Measurements from ENCODE around the gene MAGEA2.
"Not testable (repeated sequence)": the region's sequence is repeated elsewhere in the genome, so short reads cannot be mapped to it uniquely, and the experiment has no call there.

DNA sequence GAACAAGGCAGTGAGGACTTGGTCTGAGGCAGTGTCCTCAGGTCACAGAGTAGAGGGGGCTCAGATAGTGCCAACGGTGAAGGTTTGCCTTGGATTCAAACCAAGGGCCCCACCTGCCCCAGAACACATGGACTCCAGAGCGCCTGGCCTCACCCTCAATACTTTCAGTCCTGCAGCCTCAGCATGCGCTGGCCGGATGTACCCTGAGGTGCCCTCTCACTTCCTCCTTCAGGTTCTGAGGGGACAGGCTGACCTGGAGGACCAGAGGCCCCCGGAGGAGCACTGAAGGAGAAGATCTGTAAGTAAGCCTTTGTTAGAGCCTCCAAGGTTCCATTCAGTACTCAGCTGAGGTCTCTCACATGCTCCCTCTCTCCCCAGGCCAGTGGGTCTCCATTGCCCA, 53.3 kb downstream of the MAGEA2 start:
- not testable (repeated sequence) for TF ChIP-seq EZH2 (IDR thresholded peaks at IDR 0.05; ENCODE audit: insufficient read depth, poor library complexity, severe bottlenecking); EZH2phosphoT487 (IDR thresholded peaks at IDR 0.05; ENCODE audit: insufficient read depth, low read depth)

All from GM23248 (cell line).